PC-3 (cell line): ENCODE data around the gene VPS8.

Experiments
- EZH2 ChIP-seq: fragments of 300-600 bp; sonication (generic); IDR thresholded peaks from one replicate; pipeline ENCODE4 v1.6.1; 2017; ENCODE audit warnings: antibody characterized with exemption, mild to moderate bottlenecking, low read length; ENCODE audit not compliant: unreplicated experiment
- TF ChIP-seq, protein P1 (sequence below): fragments of 300-600 bp; sonication (generic); conservative IDR thresholded peaks from 2 replicates; pipeline ENCODE4 v1.5.1; 2017; ENCODE audit warnings: antibody characterized with exemption, low read depth, mild to moderate bottlenecking, low read length

GRCh38 chr3:184908859-184909258 lies 96.9 kb downstream of the VPS8 start:
- TF ChIP-seq, protein P1, sequence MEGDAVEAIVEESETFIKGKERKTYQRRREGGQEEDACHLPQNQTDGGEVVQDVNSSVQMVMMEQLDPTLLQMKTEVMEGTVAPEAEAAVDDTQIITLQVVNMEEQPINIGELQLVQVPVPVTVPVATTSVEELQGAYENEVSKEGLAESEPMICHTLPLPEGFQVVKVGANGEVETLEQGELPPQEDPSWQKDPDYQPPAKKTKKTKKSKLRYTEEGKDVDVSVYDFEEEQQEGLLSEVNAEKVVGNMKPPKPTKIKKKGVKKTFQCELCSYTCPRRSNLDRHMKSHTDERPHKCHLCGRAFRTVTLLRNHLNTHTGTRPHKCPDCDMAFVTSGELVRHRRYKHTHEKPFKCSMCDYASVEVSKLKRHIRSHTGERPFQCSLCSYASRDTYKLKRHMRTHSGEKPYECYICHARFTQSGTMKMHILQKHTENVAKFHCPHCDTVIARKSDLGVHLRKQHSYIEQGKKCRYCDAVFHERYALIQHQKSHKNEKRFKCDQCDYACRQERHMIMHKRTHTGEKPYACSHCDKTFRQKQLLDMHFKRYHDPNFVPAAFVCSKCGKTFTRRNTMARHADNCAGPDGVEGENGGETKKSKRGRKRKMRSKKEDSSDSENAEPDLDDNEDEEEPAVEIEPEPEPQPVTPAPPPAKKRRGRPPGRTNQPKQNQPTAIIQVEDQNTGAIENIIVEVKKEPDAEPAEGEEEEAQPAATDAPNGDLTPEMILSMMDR = no peak
- TF ChIP-seq EZH2 = no peak
